ENCODE results near the gene ITSN2. TPM values are rescaled to one million over a fixed set of nuclear protein-coding genes. Genes with fewer than 3 reads are reported as not detected.

The ITSN2 gene
- total RNA-seq, 1 donor from 2014 or later: 23.8 TPM

DNA sequence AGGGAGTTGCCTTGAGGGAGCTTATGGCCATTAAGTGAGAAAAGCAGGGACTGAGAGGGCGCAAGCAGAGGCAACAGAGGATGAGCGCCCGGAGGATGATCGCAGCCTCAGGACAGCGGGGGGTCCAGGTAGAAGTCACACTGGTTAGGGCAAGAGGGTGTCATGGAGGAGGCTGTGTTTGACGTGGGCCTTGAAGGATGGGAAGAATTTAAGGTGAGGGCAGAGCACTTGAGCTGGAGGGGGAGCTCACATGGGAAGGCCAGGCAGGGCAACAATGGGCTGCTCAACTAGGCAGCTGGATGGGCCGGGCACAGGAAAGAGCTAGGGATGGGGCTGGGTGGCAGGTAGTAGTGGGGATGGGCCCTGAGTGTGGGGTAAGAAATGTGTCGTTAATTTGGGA is 153.6 kb downstream of the ITSN2 start:
- no peak overlapping the region for H2AFZ ChIP-seq (ENCODE audit: low read depth, low read length)
- no peak overlapping the region for H3K27ac ChIP-seq (ENCODE audit: low read depth, low read length)
- H3K36me3 ChIP-seq (ENCODE audit: insufficient read depth, low read length): peaks cover 2% of the 10 kb centered on the region
- no peaks in the 10 kb centered on the region for H3K27me3 ChIP-seq (ENCODE audit: insufficient read depth, low read length)
- no peaks in the 10 kb centered on the region for H3K9me3 ChIP-seq (ENCODE audit: insufficient read depth, low read depth, low read length)
- no peak for FAIRE-seq
- no peak overlapping the region for H3K9ac ChIP-seq (ENCODE audit: low read length)
- peaks cover 1% of the 10 kb centered on the region for H3K27me3 Mint-ChIP-seq (ENCODE audit: low read depth, unreplicated experiment)
- no peak overlapping the region for H3K4me2 ChIP-seq (ENCODE audit: low read length)
- H3K36me3 Mint-ChIP-seq (ENCODE audit: low read depth, unreplicated experiment): peaks cover 43% of the 10 kb centered on the region
- no peaks in the 10 kb centered on the region for H3K9me3 Mint-ChIP-seq (ENCODE audit: unreplicated experiment)
- TF ChIP-seq, protein P1, sequence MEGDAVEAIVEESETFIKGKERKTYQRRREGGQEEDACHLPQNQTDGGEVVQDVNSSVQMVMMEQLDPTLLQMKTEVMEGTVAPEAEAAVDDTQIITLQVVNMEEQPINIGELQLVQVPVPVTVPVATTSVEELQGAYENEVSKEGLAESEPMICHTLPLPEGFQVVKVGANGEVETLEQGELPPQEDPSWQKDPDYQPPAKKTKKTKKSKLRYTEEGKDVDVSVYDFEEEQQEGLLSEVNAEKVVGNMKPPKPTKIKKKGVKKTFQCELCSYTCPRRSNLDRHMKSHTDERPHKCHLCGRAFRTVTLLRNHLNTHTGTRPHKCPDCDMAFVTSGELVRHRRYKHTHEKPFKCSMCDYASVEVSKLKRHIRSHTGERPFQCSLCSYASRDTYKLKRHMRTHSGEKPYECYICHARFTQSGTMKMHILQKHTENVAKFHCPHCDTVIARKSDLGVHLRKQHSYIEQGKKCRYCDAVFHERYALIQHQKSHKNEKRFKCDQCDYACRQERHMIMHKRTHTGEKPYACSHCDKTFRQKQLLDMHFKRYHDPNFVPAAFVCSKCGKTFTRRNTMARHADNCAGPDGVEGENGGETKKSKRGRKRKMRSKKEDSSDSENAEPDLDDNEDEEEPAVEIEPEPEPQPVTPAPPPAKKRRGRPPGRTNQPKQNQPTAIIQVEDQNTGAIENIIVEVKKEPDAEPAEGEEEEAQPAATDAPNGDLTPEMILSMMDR (IDR thresholded peaks at IDR 0.05; ENCODE audit: insufficient read depth, low read depth, low read length): no peak
- TF ChIP-seq EZH2 (IDR thresholded peaks at IDR 0.05; ENCODE audit: insufficient read depth, low read length): no peak
- H3K79me2 ChIP-seq (ENCODE audit: insufficient read depth, low read length): no peaks in the 10 kb centered on the region
- H3K27ac Mint-ChIP-seq (ENCODE audit: unreplicated experiment): no peak overlapping the region
- H3K4me1 ChIP-seq (ENCODE audit: insufficient read depth, low read length): no peaks in the 10 kb centered on the region
- no peak overlapping the region for H3K4me3 ChIP-seq (ENCODE audit: insufficient read depth, low read depth, low read length)
- no peak overlapping the region for H3K4me3 Mint-ChIP-seq (ENCODE audit: unreplicated experiment)
- no peaks in the 10 kb centered on the region for H4K20me1 ChIP-seq (ENCODE audit: insufficient read depth, low read length)
- H3K4me1 Mint-ChIP-seq (ENCODE audit: low read depth, unreplicated experiment): peaks cover 5% of the 10 kb centered on the region
- no peak for DNase-seq (ENCODE audit: low read depth)

GRCh38 chr2:24206242-24206641 is 154.1 kb downstream of the ITSN2 start:
- Mint-ChIP-seq H3K4me1 (ENCODE audit: low read depth, unreplicated experiment) (peaks cover 9% of the 10 kb centered on the region), H3K27ac (ENCODE audit: unreplicated experiment) (no peak overlapping the region), H3K36me3 (ENCODE audit: low read depth, unreplicated experiment) (peaks cover 46% of the 10 kb centered on the region), H3K27me3 (ENCODE audit: low read depth, unreplicated experiment) (peaks cover 1% of the 10 kb centered on the region), H3K9me3 (ENCODE audit: unreplicated experiment) (no peaks in the 10 kb centered on the region), H3K4me3 (ENCODE audit: unreplicated experiment) (no peak overlapping the region)
- H4K20me1 ChIP-seq (ENCODE audit: insufficient read depth, low read length): no peaks in the 10 kb centered on the region
- H3K79me2 ChIP-seq (ENCODE audit: insufficient read depth, low read length): no peaks in the 10 kb centered on the region
- no peak overlapping the region for H2AFZ ChIP-seq (ENCODE audit: low read depth, low read length)
- H3K9me3 ChIP-seq (ENCODE audit: insufficient read depth, low read depth, low read length): no peaks in the 10 kb centered on the region
- peaks cover 2% of the 10 kb centered on the region for H3K36me3 ChIP-seq (ENCODE audit: insufficient read depth, low read length)
- H3K4me1 ChIP-seq (ENCODE audit: insufficient read depth, low read length): no peaks in the 10 kb centered on the region
- TF ChIP-seq, protein P1 (IDR thresholded peaks at IDR 0.05; ENCODE audit: insufficient read depth, low read depth, low read length): no peak
- no peak for TF ChIP-seq EZH2 (IDR thresholded peaks at IDR 0.05; ENCODE audit: insufficient read depth, low read length)
- H3K4me3 ChIP-seq (ENCODE audit: insufficient read depth, low read depth, low read length): no peak overlapping the region
- FAIRE-seq (no peak), DNase-seq (ENCODE audit: low read depth) (no peak)
- H3K4me2 ChIP-seq (ENCODE audit: low read length): no peak overlapping the region
- no peaks in the 10 kb centered on the region for H3K27me3 ChIP-seq (ENCODE audit: insufficient read depth, low read length)
- no peak overlapping the region for H3K9ac ChIP-seq (ENCODE audit: low read length)
- H3K27ac ChIP-seq (ENCODE audit: low read depth, low read length): no peak overlapping the region

GRCh38 chr2:24205131-24205530 is 155.2 kb downstream of the ITSN2 start:
- H4K20me1 ChIP-seq (ENCODE audit: insufficient read depth, low read length): no peaks in the 10 kb centered on the region
- H3K36me3 ChIP-seq (ENCODE audit: insufficient read depth, low read length): peaks cover 2% of the 10 kb centered on the region
- no peak overlapping the region for H2AFZ ChIP-seq (ENCODE audit: low read depth, low read length)
- H3K36me3 Mint-ChIP-seq (ENCODE audit: low read depth, unreplicated experiment): peaks cover 45% of the 10 kb centered on the region
- H3K27ac ChIP-seq (ENCODE audit: low read depth, low read length): no peak overlapping the region
- H3K9me3 Mint-ChIP-seq (ENCODE audit: unreplicated experiment): no peaks in the 10 kb centered on the region
- no peak overlapping the region for H3K27ac Mint-ChIP-seq (ENCODE audit: unreplicated experiment)
- no peaks in the 10 kb centered on the region for H3K79me2 ChIP-seq (ENCODE audit: insufficient read depth, low read length)
- no peaks in the 10 kb centered on the region for H3K27me3 ChIP-seq (ENCODE audit: insufficient read depth, low read length)
- FAIRE-seq (no peak), DNase-seq (ENCODE audit: low read depth) (no peak)
- H3K4me3 ChIP-seq (ENCODE audit: insufficient read depth, low read depth, low read length): no peak overlapping the region
- H3K4me1 Mint-ChIP-seq (ENCODE audit: low read depth, unreplicated experiment): peaks cover 12% of the 10 kb centered on the region
- no peak overlapping the region for H3K4me2 ChIP-seq (ENCODE audit: low read length)
- no peak overlapping the region for H3K9ac ChIP-seq (ENCODE audit: low read length)
- H3K27me3 Mint-ChIP-seq (ENCODE audit: low read depth, unreplicated experiment): peaks cover 1% of the 10 kb centered on the region
- H3K4me1 ChIP-seq (ENCODE audit: insufficient read depth, low read length): no peaks in the 10 kb centered on the region
- no peaks in the 10 kb centered on the region for H3K9me3 ChIP-seq (ENCODE audit: insufficient read depth, low read depth, low read length)
- no peak for TF ChIP-seq EZH2 (IDR thresholded peaks at IDR 0.05; ENCODE audit: insufficient read depth, low read length)
- TF ChIP-seq, protein P1 (IDR thresholded peaks at IDR 0.05; ENCODE audit: insufficient read depth, low read depth, low read length): no peak
- H3K4me3 Mint-ChIP-seq (ENCODE audit: unreplicated experiment): no peak overlapping the region
